ENCODE results near the gene PIBF1.
"Not testable (repeated sequence)": the region's sequence is repeated elsewhere in the genome, so short reads cannot be mapped to it uniquely, and the experiment has no call there.

The PIBF1 gene

DNA sequence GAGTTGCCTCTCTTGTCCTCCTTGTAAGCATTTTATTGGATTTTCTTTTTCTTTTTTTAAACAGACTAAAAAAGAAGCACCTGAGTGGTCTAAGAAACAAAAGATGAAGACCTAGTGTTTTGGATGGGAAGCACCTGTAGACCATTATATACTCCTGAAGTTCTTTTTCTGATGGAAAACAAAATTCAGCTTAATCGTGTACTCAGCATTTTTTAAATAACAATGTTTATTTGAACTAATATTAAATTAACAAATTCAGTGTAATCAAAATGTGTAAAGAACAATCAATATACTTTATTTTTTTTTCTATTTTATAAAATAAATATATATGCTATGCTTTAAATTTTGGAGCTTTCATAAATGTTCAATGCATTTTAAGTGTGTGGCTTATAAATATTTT is 233.9 kb downstream of the PIBF1 start:
- DNase-seq (ENCODE audit: low read depth) = no peak

DNA sequence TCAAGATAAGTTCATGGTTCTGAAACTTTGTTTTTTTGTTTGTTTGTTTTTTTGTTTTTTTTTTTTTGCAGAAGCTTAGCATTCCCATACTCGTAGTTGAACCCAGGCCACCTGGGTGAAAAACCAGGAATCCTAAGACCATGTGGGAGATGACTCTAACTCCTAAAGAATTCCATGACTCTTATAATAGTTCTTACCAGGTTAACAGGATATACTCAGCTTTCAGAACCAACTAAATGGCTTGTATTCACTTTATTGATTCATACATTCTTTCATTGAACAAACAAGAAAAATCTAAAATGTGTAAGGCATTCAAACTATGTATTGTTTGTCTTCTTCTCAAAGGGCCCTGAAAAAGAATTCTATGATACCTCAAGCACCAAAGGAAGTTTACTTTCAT is 236.4 kb downstream of the PIBF1 start:
- no peak for DNase-seq (ENCODE audit: low read depth)

DNA sequence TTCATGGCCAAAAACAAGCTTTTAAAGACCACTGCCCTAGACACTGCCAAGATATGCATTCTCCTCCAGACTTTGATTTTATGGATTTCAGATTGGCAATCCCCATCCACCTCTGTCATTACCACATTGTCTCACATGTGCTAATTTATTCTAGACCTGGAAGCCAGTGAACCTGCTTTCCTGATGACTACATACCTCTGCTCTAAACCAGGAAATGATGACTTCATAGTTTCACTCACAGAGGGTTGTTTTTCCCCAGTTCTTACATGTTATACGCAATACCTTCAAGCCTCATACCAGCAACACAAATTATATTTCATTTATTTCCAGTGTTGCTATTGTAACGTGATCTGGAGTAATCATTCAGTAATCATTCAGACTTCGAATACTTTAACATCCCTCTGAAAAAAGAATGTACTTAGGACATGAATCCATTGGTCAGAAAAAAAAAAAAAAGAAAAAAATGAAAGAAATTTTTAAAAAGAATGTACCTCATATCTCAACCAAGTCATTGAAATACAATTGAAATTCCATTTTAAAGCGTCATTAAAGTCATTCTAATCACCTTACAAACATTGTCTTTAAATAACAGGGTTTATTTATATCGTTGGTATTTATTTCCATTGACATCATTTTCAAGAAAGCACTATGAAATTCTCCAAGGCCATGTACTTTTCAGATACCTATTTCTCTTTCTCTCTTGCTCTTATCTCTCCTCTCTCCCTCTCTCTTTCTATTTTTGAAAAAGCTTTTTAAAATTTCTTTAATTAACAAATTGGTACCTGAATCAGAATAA is 243.5 kb downstream of the PIBF1 start:
- no peak for DNase-seq (ENCODE audit: low read depth)

DNA sequence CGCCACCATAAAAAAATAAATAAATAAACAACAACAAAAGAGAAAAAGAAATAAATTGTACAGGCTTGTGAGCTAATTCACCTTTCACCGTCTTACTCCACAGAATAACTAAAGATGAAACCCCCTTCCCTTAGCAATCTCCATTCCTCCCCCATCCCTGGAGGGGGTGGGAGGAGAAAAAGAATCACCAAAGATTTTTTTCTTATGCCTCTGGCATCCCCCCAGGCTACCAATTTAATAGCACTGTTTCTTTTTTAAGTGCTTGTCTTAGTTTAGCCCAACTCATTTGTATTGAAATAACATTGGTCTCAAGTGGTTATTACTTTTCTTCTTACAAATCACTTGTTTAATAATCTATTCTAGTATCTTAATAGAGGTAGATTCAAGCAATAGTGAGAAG is 253.0 kb downstream of the PIBF1 start:
- no peak for DNase-seq (ENCODE audit: low read depth)

DNA sequence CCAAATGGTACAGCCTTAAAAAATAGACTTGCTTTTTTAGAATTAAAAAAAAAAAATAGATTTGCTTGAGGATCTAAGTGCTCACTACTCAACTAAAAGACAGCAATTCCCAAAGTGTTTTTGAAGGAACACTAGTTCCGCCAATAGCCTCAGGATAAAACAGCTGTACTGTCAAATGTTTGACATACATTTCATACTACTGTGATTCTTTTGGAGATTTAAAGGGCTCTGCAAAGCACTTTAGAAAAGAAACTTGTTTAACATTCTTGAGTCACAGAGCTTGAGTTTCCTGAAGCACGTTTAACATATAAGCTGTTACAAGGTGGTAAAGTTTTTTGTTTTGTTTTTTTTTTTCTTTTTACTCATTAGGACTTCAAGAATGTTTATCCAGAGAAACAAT is 253.7 kb downstream of the PIBF1 start:
- no peak for DNase-seq (ENCODE audit: low read depth)

DNA sequence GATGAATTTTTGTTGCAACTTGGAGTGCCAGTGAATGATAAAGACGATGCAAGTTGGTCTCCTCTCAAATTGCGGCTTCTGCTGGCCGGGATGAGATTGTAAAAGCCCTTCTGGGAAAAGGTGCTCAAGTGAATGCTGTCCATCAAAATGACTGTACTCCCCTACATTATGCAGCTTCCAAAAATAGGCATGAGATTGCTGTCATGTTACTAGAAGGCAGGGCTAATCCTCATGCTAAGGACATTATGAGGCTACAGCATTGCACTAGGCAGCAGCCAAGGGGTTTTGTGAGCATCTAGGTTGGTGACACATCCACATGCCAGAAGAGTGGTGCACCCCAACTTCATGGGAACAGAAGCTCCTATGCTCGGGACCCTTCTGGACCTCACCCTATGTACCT is 254.6 kb downstream of the PIBF1 start:
- DNase-seq (ENCODE audit: low read depth) = no peak

DNA sequence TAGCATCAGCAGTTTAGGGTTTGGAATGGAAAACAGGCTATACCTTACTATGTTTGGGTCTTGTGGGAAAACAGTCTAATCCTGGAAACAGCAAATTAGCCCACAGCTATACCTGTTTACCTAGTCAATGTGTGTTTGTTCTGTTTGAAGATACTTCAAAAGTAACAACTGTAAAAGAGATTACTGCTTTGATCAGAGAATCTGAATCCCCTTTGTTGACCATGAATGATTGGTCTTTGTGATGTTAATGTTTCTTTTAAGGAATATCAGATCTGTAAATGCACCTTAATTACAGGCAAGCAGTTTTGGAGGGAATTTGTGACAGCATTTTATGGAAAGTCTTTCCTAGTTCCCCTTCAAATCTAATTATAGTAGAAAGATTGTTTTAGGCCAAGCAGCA is 256.1 kb downstream of the PIBF1 start:
- DNase-seq (ENCODE audit: low read depth) = no peak

DNA sequence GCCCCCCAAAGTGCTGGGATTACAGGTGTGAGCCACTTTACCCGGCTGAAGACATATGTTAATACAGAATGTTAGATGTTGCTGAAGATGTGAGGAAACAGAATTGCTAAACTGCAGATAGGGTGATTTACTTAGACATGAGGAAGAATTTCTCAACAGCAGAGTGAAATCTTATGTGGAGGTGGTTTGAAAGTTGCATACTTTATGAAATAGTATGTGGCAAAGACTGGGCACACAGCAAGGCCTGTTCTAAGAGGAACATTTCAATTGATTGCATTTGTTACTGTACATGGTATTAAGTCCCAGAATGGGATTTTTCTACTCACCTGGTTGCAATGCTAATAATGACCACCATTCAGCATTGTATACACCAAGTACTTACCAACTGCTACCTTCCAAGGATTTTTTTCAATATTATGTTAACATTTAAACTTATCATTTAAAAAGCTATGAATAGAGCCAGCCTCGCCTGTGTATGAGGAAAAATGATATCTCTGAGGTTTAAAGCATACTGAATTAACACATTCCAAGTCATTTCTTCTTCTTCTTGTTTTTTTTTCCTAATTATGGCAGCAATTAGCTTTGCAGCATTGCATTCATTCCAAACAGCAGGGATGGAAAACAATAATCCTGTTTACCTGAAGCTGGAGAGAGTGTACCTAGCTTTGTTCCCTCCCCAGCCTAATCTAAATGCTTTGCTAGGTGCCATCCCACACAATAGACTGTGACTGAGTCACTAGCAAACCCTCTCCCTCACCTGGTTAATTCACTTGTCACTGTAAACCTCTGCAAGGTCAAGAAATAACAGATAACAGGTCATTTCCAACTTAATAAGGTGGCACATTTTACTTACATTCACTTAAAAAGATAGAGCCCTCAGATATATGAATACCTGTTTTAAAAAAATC is 257.5 kb downstream of the PIBF1 start:
- DNase-seq (ENCODE audit: low read depth) = no peak

DNA sequence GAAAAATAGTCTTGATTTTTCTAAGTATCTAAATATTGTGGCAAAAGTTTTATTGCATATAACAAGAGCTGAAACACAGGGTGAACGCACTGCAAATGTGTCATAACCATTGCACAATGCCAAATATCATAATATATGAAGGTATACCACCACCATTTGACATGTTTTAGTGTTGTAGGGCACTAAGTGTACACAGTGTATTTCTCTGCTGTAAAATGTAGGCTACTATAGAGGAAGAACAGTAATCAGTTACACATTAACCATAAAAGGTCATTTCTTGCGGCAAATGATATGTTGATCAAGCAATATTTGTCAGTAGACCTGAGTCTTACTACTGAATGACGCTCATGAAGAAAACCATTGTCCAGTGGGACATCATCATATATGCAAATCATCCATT is 258.6 kb downstream of the PIBF1 start:
- DNase-seq (ENCODE audit: low read depth) = no peak

DNA sequence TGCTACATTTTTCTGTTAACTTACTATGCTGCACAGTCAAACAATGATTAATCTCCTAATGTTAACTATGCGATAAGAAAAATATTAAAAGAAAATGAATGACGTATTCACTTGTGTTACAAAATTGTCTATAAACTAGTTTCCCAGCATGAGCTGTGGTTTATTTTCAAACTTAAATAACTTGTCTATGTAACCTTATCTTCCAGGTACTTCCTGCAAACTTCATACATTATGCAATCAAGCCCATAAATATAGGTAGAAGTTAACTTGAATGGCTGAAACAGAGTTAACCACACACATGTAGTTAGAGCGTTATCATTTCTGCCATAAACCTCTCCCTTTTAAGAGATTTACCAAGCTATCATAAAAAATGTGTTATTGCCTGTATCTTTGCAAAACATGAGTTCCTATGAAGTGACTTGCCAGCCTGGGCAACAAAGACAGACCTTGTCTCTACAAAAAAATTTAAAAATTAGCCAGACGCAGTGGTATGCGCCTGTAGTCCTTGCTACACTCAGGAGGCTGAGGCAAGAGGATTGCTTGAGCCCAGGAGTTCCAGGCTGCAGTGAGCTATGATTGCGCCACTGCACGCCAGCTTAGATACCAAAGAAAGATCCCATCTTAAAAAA is 259.1 kb downstream of the PIBF1 start:
- no peak for DNase-seq (ENCODE audit: low read depth)

DNA sequence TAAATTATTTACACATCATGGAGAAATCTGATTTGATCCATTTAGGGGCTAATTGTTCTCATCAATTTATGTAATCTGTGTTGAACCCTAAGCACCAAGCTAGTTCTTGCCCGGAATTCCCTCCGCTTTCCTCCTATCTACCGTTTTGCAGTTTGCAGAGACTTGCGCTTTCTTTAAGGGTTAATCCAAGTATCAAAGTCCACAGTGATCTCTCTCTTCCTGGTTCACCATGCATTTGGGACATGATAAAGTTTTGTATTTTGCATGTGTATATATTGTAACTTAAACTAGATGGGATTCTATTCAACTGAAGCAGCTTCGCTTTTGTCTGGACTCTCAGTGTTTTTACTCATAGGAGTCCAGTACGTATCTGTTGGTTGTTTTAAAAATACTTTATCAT is 263.1 kb downstream of the PIBF1 start:
- no peak for DNase-seq (ENCODE audit: low read depth)

DNA sequence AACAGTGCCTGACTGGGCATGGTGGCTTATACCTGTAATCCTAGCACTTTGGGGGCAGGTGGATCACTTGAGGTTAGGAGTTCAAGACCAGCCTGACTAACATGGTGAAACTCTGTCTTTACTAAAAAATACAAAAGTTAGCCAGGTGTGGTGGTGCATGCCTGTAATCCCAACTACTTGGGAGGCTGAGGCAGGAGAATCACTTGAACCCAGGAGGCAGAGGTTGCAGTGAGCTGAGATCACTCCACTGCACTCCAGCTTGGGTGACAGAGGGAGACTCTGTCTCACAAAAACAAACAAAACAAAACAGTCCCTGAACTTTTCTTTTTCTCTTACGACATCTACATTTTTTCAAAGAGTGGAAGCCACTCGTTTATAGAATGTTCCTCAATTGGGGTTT is 266.7 kb downstream of the PIBF1 start:
- DNase-seq (ENCODE audit: low read depth) = not testable (repeated sequence)

DNA sequence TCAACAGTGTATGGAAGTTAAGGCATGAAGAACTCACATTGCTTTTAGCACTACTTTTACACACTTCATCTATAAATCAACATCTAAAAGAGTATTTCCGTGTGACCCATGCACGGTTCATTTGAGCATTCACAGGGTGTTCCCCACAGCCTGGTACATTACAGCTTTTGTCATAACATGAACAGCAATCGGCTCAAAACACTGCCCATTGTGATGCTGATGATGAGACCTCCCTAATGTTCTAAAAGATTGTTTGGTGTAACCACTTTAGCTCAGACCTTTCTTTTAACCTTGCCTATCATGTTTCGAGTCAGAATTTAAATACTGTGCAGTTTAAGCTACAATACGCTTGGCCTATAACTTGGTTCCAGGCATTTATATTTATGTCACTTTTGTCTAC is 272.8 kb downstream of the PIBF1 start:
- DNase-seq (ENCODE audit: low read depth) = no peak

DNA sequence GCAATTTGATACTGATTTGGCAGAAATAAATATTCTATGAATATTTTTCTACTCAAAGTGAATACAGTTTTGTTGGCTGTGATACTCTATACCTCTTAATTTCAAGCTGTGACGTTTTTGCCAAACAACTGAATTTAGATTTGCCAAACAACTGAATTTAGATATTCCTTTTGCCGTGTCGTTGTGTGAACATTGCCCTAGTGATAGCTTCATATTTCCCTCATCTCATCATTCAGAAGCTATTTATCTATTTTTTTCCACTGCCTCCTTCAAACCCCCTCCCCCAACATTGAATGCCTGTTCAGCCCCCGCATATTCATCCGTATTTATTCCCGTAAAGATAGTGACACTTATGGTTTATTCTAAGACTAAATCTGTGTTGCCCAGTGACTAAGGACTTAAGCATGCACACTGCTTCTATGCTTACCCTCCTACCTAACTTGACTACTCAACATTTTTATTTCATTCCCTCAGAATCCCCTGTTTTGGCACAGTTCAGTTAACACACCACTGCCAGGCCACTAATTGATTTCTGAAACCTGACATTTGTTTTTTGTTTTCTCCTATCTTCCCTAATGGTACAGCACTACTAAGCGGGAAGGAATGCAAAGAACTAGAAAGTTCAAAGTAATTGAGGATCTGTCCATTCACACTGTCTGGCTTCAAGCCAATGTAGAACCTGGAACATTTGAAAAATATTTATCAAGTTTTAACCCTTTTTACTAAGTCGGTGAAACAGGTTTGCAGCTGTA is 274.1 kb downstream of the PIBF1 start:
- DNase-seq (ENCODE audit: low read depth) = no peak

DNA sequence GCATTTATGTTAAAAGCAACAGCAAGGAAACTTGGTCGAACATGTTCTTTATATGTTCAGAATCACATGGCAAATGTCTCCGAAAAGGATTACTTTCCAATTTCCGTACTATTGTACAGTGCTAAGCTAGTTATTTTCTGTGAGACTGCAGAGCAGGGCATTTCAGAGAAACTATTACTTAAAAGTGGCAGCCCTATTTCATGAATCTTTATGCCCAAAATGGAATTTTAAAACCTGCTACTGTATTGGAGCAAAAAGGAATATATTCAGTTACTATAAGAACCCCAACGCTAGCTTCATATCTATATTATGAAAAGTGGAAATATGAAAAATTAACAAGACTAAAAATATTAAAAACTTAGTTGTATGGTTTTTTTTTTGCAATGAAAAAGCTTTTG is 274.6 kb downstream of the PIBF1 start:
- DNase-seq (ENCODE audit: low read depth) = no peak

DNA sequence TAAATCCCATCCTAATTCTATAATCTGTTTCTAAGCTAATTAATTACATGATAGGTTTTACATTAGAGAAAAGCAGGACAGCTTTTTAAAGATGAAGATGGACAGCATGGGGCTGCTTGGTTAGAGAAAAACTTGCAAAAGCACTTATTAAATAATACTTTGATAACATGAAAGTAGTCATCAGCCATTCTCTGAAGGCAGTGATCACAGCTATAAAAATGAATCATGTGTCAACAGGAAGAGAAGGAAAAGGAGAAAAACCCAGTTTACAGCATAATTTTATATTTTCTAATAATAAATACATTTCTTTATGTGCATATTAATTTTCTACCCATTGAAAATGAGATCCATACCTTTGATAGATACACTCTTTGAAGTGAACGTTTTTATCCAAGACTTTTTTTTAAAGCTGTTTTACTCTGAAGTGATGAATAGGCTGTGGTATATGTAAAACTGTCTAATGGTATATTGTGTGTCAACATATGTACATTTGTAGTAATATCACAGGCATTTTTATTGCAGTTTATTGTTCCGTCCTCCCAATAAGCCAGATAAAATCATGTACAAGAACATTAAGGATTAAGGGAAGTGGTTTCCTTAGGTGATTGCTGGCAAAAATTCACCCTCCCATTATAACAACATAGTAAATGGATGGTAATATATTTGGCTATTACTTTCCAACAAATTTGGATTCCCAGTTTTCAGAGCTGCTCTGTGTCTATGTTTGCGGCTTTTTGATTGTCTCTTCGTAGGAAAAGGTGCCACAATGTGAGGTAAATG is 275.5 kb downstream of the PIBF1 start:
- DNase-seq (ENCODE audit: low read depth) = no peak

DNA sequence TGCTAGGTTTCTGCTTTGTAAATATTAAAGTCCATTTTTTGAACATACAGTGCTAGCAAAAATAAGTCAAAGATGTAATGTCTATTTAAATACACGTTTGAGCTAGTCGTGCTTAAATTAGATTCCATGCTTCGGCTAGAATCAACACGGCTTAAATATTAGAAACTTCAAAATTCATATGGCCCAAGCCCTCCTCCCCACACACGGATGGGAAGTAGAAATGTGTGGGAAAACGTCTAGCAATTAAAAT is 276.1 kb downstream of the PIBF1 start:
- DNase-seq (ENCODE audit: low read depth) = no peak

DNA sequence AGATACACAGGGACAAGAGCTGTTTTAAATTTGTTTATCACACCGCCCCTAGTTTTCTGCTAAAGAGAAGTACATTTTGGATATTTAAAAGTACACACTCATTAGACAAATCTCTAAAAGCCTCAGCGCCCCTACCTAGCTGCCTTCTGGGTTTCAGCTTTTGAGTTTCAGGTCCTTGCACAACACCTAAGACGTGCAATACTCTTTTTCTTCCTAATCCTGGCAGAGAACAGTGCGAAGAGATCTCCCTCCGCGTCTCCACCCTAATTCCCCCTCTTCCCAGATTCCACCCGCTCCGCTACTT is 276.5 kb downstream of the PIBF1 start:
- no peak for DNase-seq (ENCODE audit: low read depth)

DNA sequence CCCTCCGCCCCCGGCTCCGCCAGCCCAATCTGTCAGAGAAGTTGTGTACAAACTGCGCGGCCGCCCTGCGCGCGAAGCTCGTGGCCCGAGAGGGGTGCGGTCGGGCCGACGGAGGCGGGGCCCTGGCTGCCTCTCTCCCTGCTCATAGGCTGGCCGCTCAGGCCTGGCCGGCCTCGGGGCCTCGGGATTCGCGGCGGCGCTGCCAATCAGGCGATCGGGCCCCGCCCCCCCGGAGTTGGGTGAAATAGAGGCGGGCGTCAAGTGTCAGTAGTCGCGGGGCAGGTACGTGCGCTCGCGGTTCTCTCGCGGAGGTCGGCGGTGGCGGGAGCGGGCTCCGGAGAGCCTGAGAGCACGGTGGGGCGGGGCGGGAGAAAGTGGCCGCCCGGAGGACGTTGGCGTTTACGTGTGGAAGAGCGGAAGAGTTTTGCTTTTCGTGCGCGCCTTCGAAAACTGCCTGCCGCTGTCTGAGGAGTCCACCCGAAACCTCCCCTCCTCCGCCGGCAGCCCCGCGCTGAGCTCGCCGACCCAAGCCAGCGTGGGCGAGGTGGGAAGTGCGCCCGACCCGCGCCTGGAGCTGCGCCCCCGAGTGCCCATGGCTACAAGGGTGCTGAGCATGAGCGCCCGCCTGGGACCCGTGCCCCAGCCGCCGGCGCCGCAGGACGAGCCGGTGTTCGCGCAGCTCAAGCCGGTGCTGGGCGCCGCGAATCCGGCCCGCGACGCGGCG is 277.0 kb downstream of the PIBF1 start, which contains the start of gene KLF5:
KLF5 (plus strand) TSS at position 270 of the 724 bp plus-strand sequence; CDS start at position 593, 323 bp downstream.
- DNase-seq (ENCODE audit: low read depth) = peak; percentile 94

DNA sequence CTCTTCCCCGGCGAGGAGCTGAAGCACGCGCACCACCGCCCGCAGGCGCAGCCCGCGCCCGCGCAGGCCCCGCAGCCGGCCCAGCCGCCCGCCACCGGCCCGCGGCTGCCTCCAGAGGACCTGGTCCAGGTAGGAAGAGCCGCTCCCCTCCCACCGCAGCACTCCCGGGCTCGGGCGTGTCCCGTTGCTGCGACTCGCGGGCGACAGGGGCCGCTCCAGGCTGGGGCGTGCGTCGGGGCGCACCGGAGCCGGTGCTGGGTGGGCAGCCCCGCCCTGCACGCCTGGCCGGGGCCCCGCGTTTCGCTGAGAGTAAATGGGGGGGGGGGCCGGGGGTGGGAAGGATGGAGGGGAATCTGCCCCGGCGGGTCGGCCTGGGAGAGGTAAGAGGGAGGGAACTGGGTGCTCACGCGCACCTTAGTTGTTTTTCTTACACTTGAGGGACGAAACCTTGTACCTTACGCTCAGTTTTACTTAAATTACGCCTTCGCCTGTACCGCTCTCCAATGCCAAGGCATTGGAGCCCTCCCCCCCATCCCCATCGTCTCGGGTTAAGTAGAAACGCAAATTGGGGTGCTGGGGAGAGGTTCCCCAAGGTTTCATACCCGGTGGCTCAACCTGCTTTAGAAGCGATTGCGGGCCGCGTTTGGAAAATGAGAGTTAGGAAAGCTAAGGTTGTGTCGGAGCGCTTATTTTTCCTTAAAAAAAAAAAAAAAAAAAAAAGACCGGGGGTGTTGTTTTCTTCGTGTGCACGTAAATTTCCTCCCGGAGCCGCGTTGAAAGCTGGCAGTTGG is 277.7 kb downstream of the PIBF1 start:
- DNase-seq (ENCODE audit: low read depth) = peak; percentile 27
